ENCODE measurements around the gene CX3CL1.

CX3CL1 gene

GRCh38 chr16:57409065-57409464 is 36.8 kb downstream of the CX3CL1 start:
- no peak for DNase-seq (ENCODE audit: low read depth)
- H3K4me3 ChIP-seq (ENCODE audit: low read length), result no peak overlapping the region
- TF ChIP-seq CTCF (IDR thresholded peaks at IDR 0.05; ENCODE audit: insufficient read depth, low read depth, low read length, missing control alignments), result no peak

DNA sequence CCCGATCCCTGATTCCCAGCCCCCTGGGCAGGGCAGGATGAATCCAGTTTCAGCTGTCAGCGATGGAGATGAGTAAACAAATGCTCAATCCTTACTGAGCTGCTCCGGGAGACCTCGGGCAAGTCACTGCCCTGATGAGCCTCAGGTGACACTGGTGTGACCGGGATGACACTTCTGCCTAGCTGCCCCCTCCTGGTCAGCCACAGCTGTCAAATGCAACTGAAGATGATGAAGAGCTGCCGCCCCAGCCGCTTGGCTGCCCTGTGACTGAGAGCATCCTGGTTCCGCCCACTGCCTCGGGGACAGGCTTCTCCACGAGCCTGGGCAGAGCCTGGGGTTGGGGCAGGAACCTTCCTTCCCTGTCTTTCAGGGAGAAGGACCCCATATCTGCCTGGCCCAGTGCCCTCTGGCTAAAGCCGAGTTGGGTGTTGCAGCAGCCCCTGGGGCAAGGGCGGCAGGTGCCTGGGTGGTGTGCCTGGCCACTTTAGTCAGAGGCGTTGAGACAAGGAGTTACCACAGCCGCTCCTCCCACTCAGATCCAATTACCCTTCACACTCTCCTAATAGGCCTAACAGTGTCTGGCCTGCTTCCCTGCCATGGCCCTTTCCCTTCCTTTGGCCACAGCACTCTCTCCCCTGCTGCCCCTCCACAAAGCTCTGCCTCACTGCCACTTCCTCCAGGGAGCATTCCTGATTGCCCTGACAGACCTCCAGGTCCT is 37.7 kb downstream of the CX3CL1 start:
- peak; percentile 42 for DNase-seq (ENCODE audit: low read depth)
- TF ChIP-seq CTCF (IDR thresholded peaks at IDR 0.05; ENCODE audit: insufficient read depth, low read depth, low read length, missing control alignments), result no peak
- H3K4me3 ChIP-seq (ENCODE audit: low read length), result no peak overlapping the region

DNA sequence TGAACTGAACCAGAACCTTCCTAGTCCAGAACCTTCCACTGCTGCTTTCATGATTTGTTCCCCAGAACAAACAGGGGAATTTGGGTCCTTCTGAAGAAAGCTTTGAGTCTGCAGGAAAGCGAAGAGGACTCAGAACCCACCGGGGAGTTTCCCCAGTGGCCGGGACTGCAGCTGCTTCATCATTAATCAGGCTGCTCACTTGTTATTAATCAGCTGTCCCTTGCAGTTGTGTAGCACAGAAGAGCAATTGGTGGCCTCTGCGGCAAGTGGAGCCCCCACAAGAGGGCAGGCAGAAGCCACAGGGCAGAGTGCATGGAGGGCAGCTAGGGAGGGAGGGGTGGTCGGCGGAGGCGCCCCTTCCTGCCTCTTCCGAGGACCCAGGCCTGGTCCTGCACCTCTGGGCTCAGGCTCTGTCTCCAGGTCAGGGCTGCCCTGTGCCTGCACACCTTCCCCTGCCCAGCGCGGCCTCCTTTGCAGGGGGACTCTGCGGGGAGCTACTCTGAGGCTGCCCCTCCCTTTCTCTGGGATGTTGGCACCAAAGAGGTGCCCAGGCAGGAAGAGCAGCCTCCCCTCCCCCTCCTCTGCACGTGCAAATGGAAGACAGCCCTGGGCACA is 39.2 kb downstream of the CX3CL1 start:
- no peak for DNase-seq (ENCODE audit: low read depth)
- H3K4me3 ChIP-seq (ENCODE audit: low read length), result no peak overlapping the region
- no peak for TF ChIP-seq CTCF (IDR thresholded peaks at IDR 0.05; ENCODE audit: insufficient read depth, low read depth, low read length, missing control alignments)

DNA sequence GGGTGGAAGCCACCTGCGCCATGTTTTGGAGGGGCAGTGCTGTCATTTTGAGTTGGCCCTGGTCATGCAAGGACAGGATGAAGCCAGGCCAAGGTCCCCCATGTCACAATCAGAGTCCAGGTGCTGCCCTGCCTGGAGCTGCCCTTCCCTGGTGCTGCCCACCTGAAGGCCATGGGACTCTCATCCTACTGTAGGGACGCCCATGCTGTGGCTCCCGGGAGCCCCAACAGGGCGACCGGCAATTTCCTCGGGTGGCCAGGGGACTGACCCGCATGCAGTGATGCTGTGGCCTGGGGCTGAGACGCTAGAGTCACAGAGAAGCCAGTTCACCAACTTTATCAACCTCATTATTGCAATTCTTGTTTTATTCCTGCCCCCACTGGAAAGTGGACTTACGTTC is 40.3 kb downstream of the CX3CL1 start:
- no peak overlapping the region for H3K4me3 ChIP-seq (ENCODE audit: low read length)
- no peak for DNase-seq (ENCODE audit: low read depth)
- no peak for TF ChIP-seq CTCF (IDR thresholded peaks at IDR 0.05; ENCODE audit: insufficient read depth, low read depth, low read length, missing control alignments)

GRCh38 chr16:57413301-57413730 is 41.0 kb downstream of the CX3CL1 start:
- DNase-seq (ENCODE audit: low read depth), result no peak
- no peak for TF ChIP-seq CTCF (IDR thresholded peaks at IDR 0.05; ENCODE audit: insufficient read depth, low read depth, low read length, missing control alignments)
- H3K4me3 ChIP-seq (ENCODE audit: low read length), result no peak overlapping the region

- no peak overlapping the region for H3K4me3 ChIP-seq (ENCODE audit: low read length)
- no peak for DNase-seq (ENCODE audit: low read depth)
- TF ChIP-seq CTCF (IDR thresholded peaks at IDR 0.05; ENCODE audit: insufficient read depth, low read depth, low read length, missing control alignments), result no peak
Observed at GRCh38 chr16:57413733-57414132, 41.4 kb downstream of the CX3CL1 start.

DNA sequence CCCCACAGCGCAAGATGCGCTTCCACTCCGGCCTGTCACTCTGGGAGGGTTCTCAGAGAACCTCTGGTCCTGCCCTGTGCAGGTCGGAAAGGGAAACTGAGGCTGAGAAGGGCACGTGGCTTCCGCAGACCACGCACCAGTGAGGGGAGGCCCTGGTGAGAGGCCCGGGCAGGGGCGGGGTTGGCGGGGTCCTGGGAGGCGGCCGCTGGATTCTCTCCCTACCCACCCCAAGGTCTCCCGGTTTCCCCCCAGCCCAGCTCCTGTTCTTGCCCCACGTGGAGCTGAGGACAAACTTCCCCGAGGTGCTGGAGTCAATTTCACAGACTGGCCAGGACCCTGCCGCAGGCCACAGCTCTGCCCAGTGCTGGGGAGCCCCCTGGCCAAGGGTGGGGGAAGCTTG is 43.8 kb downstream of the CX3CL1 start:
- H3K4me3 ChIP-seq (ENCODE audit: low read length), result no peak overlapping the region
- no peak for DNase-seq (ENCODE audit: low read depth)
- no peak for TF ChIP-seq CTCF (IDR thresholded peaks at IDR 0.05; ENCODE audit: insufficient read depth, low read depth, low read length, missing control alignments)

All from epithelial cell of esophagus (primary cell).